Adrenal gland (tissue), 5 donors: ENCODE results near the gene THSD7A.

Experiments
- POLR2A ChIP-seq, 2 donors: fragments of 450-650 bp; IDR thresholded peaks; one replicate each; pipeline ENCODE4 v1.6.1; 2017; ENCODE audit warnings: antibody characterized with exemption in 2 of 2, mild to moderate bottlenecking in 2 of 2, moderate library complexity in 1 of 2
- TF ChIP-seq, protein P1 (sequence below), 6 experiments: fragments of 450-650 bp in 4 of 6; fragments of 200-600 bp in 2 of 6; sonication (generic) in 1 of 6; IDR thresholded peaks; 1 replicate in 5 of 6; 2 replicates in 1 of 6; pipeline versions ENCODE4 v1.5.1 to v1.8.0; 2016 to 2021; ENCODE audit warnings: antibody characterized with exemption in 6 of 6, mild to moderate bottlenecking in 2 of 6, moderate library complexity in 1 of 6
- donor health status: DM: no; HTN: no; CAD: no.

DNA sequence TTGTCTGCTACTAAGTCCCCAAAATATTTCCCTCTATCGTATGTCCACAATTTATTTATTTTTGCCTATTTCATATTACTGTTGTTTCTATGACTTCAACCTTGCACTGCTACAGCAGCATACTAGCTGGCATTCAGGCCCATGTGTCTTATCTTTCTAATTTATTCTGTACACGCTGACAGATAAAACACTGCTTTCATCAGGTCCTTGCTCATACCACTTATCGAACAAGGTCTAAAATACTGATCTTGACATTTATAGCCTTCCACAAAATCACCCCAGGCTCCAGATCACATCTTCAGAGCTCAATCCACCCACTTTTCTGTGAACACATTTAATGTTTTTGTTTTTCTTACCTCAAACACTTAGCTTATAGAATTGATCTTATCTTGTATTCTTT, 374.6 kb downstream of the THSD7A start:
- TF ChIP-seq, protein P1, sequence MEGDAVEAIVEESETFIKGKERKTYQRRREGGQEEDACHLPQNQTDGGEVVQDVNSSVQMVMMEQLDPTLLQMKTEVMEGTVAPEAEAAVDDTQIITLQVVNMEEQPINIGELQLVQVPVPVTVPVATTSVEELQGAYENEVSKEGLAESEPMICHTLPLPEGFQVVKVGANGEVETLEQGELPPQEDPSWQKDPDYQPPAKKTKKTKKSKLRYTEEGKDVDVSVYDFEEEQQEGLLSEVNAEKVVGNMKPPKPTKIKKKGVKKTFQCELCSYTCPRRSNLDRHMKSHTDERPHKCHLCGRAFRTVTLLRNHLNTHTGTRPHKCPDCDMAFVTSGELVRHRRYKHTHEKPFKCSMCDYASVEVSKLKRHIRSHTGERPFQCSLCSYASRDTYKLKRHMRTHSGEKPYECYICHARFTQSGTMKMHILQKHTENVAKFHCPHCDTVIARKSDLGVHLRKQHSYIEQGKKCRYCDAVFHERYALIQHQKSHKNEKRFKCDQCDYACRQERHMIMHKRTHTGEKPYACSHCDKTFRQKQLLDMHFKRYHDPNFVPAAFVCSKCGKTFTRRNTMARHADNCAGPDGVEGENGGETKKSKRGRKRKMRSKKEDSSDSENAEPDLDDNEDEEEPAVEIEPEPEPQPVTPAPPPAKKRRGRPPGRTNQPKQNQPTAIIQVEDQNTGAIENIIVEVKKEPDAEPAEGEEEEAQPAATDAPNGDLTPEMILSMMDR (IDR thresholded peaks at IDR 0.05) = no peak
- no peak for TF ChIP-seq POLR2A (IDR thresholded peaks at IDR 0.05)
